H1 (cell line): ENCODE measurements around the gene BRMS1.
A peak's percentile ranks its signal among the peaks of the same experiment; 100 is the strongest.

Experiments used
- CHD2 ChIP-seq: IDR thresholded peaks from 2 replicates; pipeline ENCODE4 v1.6.1; 2012; ENCODE audit warnings: low read length, improper control_type of control experiment
- EZH2 ChIP-seq: fragments of 200-600 bp; sonication (generic); IDR thresholded peaks from 2 replicates; pipeline ENCODE4 v1.7.1; 2012; ENCODE audit warnings: low read depth, mild to moderate bottlenecking, moderate library complexity, low read length, inconsistent platforms; ENCODE audit not compliant: severe bottlenecking
- HDAC2 ChIP-seq, 2 experiments: fragments of 300-600 bp in 1 of 2; sonication (generic) in 1 of 2; IDR thresholded peaks; 2 replicates each; pipeline ENCODE4 v1.6.1; 2011 to 2012; ENCODE audit warnings: low read depth in 2 of 2, low read length in 2 of 2, mild to moderate bottlenecking in 2 of 2, moderate library complexity in 2 of 2, borderline replicate concordance in 1 of 2, inconsistent platforms in 1 of 2
- NRF1 ChIP-seq: IDR thresholded peaks from 2 replicates; pipeline ENCODE4 v1.6.1; 2011; ENCODE audit warnings: mild to moderate bottlenecking, low read depth, low read length, improper control_type of control experiment
- POLR2AphosphoS5 ChIP-seq: IDR thresholded peaks from 2 replicates; pipeline ENCODE4 v1.6.1; 2011; ENCODE audit warnings: low read depth, low read length
- RAD21 ChIP-seq, 2 experiments: IDR thresholded peaks in 1 of 2; conservative IDR thresholded peaks in 1 of 2; 2 replicates each; pipeline ENCODE4 v1.6.1; 2011; ENCODE audit warnings: low read depth in 2 of 2, low read length in 2 of 2, improper control_type of control experiment in 1 of 2, inconsistent platforms in 1 of 2, mild to moderate bottlenecking in 1 of 2, moderate library complexity in 1 of 2
- RFX5 ChIP-seq: IDR thresholded peaks from 2 replicates; pipeline ENCODE4 v1.6.1; 2011; ENCODE audit warnings: low read depth, low read length, improper control_type of control experiment, borderline replicate concordance
- RXRA ChIP-seq: IDR thresholded peaks from 2 replicates; pipeline ENCODE4 v1.6.1; 2011; ENCODE audit warnings: low read depth, mild to moderate bottlenecking, low read length, moderate library complexity; ENCODE audit not compliant: insufficient read depth
- TBP ChIP-seq: IDR thresholded peaks from 2 replicates; pipeline ENCODE4 v1.6.1; 2011; ENCODE audit warnings: low read depth, low read length, improper control_type of control experiment
- TF ChIP-seq, protein P1 (sequence below), 3 experiments: IDR thresholded peaks; 1 replicate in 2 of 3; 2 replicates in 1 of 3; pipeline versions ENCODE4 v1.5.1 to v1.6.1; 2011; ENCODE audit warnings: low read length in 3 of 3, mild to moderate bottlenecking in 3 of 3, inconsistent platforms in 2 of 3, low read depth in 1 of 3, moderate library complexity in 1 of 3; ENCODE audit not compliant: insufficient read depth in 1 of 3; ENCODE audit errors: control extremely low read depth in 1 of 3
- TF ChIP-seq, protein P2 (sequence below): IDR thresholded peaks from 2 replicates; pipeline ENCODE4 v1.6.1; 2012; ENCODE audit warnings: inconsistent platforms

DNA sequence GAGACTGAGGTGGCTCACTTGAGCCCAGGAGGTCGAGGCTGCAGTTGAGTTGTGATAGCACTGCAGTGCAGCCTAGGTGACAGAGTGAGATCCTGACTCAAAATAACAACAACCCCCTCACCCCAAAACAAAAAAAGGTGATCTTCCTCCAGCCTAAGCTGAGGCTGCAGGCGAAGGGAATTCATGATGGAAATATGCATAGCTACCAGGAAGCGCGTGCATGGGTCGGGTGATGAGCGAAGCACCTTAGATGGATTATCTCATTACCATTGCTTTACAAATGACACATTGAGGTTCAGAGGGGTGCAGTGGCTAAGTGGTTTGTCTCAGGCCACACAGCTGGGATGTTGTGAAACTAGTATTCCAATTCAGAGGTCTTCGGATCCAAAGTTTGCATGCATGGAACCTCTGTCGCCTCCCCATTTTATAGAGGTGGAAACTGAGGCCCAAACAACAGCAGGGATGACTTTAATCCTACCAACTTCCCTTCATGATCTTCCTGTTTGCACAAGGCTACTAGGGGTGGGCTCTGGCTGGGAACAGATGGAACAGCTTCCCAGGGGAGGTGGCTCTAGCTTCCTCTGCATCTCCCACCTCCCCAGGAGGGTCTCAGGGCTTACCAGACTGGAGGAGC is 22.1 kb upstream of the BRMS1 start:
- TF ChIP-seq RAD21 (IDR thresholded peaks at IDR 0.05 in 1 of 2, conservative IDR thresholded peaks at IDR 0.05 in 1 of 2; ENCODE audit: low read depth in 2 of 2, low read length in 2 of 2), result no peak
- TF ChIP-seq HDAC2 (IDR thresholded peaks at IDR 0.05; ENCODE audit: borderline replicate concordance in 1 of 2, low read depth in 2 of 2, low read length in 2 of 2), result no peak
- TF ChIP-seq, protein P1, sequence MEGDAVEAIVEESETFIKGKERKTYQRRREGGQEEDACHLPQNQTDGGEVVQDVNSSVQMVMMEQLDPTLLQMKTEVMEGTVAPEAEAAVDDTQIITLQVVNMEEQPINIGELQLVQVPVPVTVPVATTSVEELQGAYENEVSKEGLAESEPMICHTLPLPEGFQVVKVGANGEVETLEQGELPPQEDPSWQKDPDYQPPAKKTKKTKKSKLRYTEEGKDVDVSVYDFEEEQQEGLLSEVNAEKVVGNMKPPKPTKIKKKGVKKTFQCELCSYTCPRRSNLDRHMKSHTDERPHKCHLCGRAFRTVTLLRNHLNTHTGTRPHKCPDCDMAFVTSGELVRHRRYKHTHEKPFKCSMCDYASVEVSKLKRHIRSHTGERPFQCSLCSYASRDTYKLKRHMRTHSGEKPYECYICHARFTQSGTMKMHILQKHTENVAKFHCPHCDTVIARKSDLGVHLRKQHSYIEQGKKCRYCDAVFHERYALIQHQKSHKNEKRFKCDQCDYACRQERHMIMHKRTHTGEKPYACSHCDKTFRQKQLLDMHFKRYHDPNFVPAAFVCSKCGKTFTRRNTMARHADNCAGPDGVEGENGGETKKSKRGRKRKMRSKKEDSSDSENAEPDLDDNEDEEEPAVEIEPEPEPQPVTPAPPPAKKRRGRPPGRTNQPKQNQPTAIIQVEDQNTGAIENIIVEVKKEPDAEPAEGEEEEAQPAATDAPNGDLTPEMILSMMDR (IDR thresholded peaks at IDR 0.05; ENCODE audit: control extremely low read depth in 1 of 3, insufficient read depth in 1 of 3, low read depth in 1 of 3, low read length in 3 of 3), result no peak
- TF ChIP-seq NRF1, result no peak
- TF ChIP-seq EZH2, result no peak
- TF ChIP-seq, protein P2, sequence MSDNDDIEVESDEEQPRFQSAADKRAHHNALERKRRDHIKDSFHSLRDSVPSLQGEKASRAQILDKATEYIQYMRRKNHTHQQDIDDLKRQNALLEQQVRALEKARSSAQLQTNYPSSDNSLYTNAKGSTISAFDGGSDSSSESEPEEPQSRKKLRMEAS, result no peak
- TF ChIP-seq RXRA, result no peak
- no peak for TF ChIP-seq RFX5
- peak; percentile 11; the same call in 1 of the 2 replicates for TF ChIP-seq POLR2AphosphoS5
- no peak for TF ChIP-seq CHD2
- TF ChIP-seq TBP, result no peak
